ENCODE results near the gene IGSF9B. TPM values are rescaled to one million over a fixed set of nuclear protein-coding genes. Genes with fewer than 3 reads are reported as not detected.

Gene IGSF9B
- total RNA-seq, 1 experiment from 2014 or later, result 2.2 TPM

GRCh38 chr11:133898770-133899115, 58.0 kb downstream of the IGSF9B start:
- Histone ChIP-seq H3K27ac (ENCODE audit: low read length) (no peak overlapping the region), H3K4me1 (ENCODE audit: control insufficient read depth, insufficient read depth, low read length) (no peaks in the 10 kb centered on the region), H3K4me3 (ENCODE audit: low read depth in 2 of 2, low read length in 2 of 2) (no peak overlapping the region), H3K27me3 (ENCODE audit: control insufficient read depth, insufficient read depth, low read length) (no peaks in the 10 kb centered on the region), H3K36me3 (ENCODE audit: control insufficient read depth, insufficient read depth, low read length) (no peaks in the 10 kb centered on the region), H3K9me3 (ENCODE audit: control insufficient read depth, insufficient read depth, low read depth, low read length) (no peaks in the 10 kb centered on the region)
- in situ Hi-C loops (cut with HindIII; ENCODE audit: low pct_unique_long_range_greater_than_20kb, low sequenced_read_pairs) (no loop called here), intact Hi-C loops (cut with micrococcal nuclease; ENCODE audit: unreplicated experiment) (loop anchor here (10.0 kb wide), 1 partner anchor 56 kb away; the partner anchor contains the start of gene IGSF9B)
- POLR2A ChIA-PET, result interaction anchor here (0.6 kb wide), 1 partner anchor 9 kb away, joined by 5 read pairs; no protein-coding TSS in a partner anchor
- ATAC-seq (no peak), DNase-seq (ENCODE audit: low read depth, low spot score) (no peak)
- no TSS peak for BruUV-seq (replicated peaks)
- CTCF ChIA-PET, result no interaction called here
- TF ChIP-seq SIN3A (IDR thresholded peaks at IDR 0.05; ENCODE audit: borderline replicate concordance, insufficient read depth, low read depth, low read length) (no peak), REST (IDR thresholded peaks at IDR 0.05; ENCODE audit: insufficient read depth in 1 of 2, low read depth in 2 of 2, low read length in 1 of 2) (no peak), CTCF (IDR thresholded peaks at IDR 0.05) (no peak), POLR2AphosphoS5 (IDR thresholded peaks at IDR 0.05; ENCODE audit: low read depth, low read length) (no peak), TCF7L2 (IDR thresholded peaks at IDR 0.05; ENCODE audit: low read depth, low read length) (no peak)

- intact Hi-C loops (cut with micrococcal nuclease; ENCODE audit: unreplicated experiment), result loop anchor here (10.0 kb wide), 1 partner anchor 57 kb away; the partner anchor contains the start of gene IGSF9B
- no peaks in the 10 kb centered on the region for H3K27me3 ChIP-seq (ENCODE audit: control insufficient read depth, insufficient read depth, low read length)
- POLR2A ChIA-PET, result interaction anchor here (0.6 kb wide), 1 partner anchor 10 kb away, joined by 5 read pairs; no protein-coding TSS in a partner anchor
- no peaks in the 10 kb centered on the region for H3K36me3 ChIP-seq (ENCODE audit: control insufficient read depth, insufficient read depth, low read length)
- no peaks in the 10 kb centered on the region for H3K4me1 ChIP-seq (ENCODE audit: control insufficient read depth, insufficient read depth, low read length)
- H3K27ac ChIP-seq (ENCODE audit: low read length), result no peak overlapping the region
- no peak overlapping the region for H3K4me3 ChIP-seq (ENCODE audit: low read depth in 2 of 2, low read length in 2 of 2)
- BruUV-seq (replicated peaks), result no TSS peak
- TF ChIP-seq TCF7L2 (IDR thresholded peaks at IDR 0.05; ENCODE audit: low read depth, low read length), result no peak
- in situ Hi-C loops (cut with HindIII; ENCODE audit: low pct_unique_long_range_greater_than_20kb, low sequenced_read_pairs), result no loop called here
- no peaks in the 10 kb centered on the region for H3K9me3 ChIP-seq (ENCODE audit: control insufficient read depth, insufficient read depth, low read depth, low read length)
- DNase-seq (ENCODE audit: low read depth, low spot score), result no peak
- CTCF ChIA-PET, result interaction anchor here (0.7 kb wide), 1 partner anchor 46 kb away, joined by 3 read pairs; no protein-coding TSS in a partner anchor
- no peak for ATAC-seq
Measured at GRCh38 chr11:133898031-133898769, 58.6 kb downstream of the IGSF9B start.

- TF ChIP-seq POLR2AphosphoS5 (IDR thresholded peaks at IDR 0.05; ENCODE audit: low read depth, low read length) (no peak), REST (IDR thresholded peaks at IDR 0.05; ENCODE audit: insufficient read depth in 1 of 2, low read depth in 2 of 2, low read length in 1 of 2) (no peak), SIN3A (IDR thresholded peaks at IDR 0.05; ENCODE audit: borderline replicate concordance, insufficient read depth, low read depth, low read length) (no peak), CTCF (IDR thresholded peaks at IDR 0.05) (no peak), TCF7L2 (IDR thresholded peaks at IDR 0.05; ENCODE audit: low read depth, low read length) (no peak)
- ATAC-seq (no peak), DNase-seq (ENCODE audit: low read depth, low spot score) (no peak)
- intact Hi-C loops (cut with micrococcal nuclease; ENCODE audit: unreplicated experiment), result loop anchor here (10.0 kb wide), 1 partner anchor 58 kb away; the partner anchor contains the start of gene IGSF9B
- CTCF ChIA-PET, result interaction anchor here (0.7 kb wide), 1 partner anchor 45 kb away, joined by 3 read pairs; no protein-coding TSS in a partner anchor
- in situ Hi-C loops (cut with HindIII; ENCODE audit: low pct_unique_long_range_greater_than_20kb, low sequenced_read_pairs), result no loop called here
- Histone ChIP-seq H3K4me3 (ENCODE audit: low read depth in 2 of 2, low read length in 2 of 2) (no peak overlapping the region), H3K36me3 (ENCODE audit: control insufficient read depth, insufficient read depth, low read length) (no peaks in the 10 kb centered on the region), H3K4me1 (ENCODE audit: control insufficient read depth, insufficient read depth, low read length) (no peaks in the 10 kb centered on the region), H3K27me3 (ENCODE audit: control insufficient read depth, insufficient read depth, low read length) (no peaks in the 10 kb centered on the region), H3K27ac (ENCODE audit: low read length) (no peak overlapping the region), H3K9me3 (ENCODE audit: control insufficient read depth, insufficient read depth, low read depth, low read length) (no peaks in the 10 kb centered on the region)
- BruUV-seq (replicated peaks), result no TSS peak
- POLR2A ChIA-PET, result no interaction called here
Measured at GRCh38 chr11:133897331-133897650, 59.5 kb downstream of the IGSF9B start.

Measured in Panc1 (cell line).